ENCODE data around the gene IMPA2.
A peak's percentile ranks its signal among the peaks of the same experiment; 100 is the strongest.

The IMPA2 gene

DNA sequence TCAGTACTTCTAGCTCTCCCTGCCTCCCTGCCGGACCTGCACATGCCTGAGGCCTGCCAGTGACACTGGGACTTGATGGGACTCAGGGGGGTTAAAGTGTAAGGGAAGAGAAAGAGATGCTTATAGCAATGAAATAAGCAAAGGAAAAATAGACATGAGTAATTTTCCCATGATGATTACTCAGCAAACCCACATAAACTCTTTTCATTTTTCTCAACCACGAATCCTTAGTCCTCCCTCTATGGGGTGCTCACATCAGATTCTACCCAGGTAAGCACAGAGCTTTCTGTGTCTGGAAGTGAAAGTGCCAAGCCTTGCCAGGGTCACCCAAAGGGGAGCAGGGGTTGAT is 67.5 kb downstream of the IMPA2 start:
- in situ Hi-C loops (cut with MboI; ENCODE audit: low pct_unique_long_range_greater_than_20kb, low sequenced_read_pairs, unreplicated experiment), result loop anchor here (25.0 kb wide), 2 partner anchors 112 to 312 kb away; no protein-coding TSS in a partner anchor
- TF ChIP-seq, protein P1, sequence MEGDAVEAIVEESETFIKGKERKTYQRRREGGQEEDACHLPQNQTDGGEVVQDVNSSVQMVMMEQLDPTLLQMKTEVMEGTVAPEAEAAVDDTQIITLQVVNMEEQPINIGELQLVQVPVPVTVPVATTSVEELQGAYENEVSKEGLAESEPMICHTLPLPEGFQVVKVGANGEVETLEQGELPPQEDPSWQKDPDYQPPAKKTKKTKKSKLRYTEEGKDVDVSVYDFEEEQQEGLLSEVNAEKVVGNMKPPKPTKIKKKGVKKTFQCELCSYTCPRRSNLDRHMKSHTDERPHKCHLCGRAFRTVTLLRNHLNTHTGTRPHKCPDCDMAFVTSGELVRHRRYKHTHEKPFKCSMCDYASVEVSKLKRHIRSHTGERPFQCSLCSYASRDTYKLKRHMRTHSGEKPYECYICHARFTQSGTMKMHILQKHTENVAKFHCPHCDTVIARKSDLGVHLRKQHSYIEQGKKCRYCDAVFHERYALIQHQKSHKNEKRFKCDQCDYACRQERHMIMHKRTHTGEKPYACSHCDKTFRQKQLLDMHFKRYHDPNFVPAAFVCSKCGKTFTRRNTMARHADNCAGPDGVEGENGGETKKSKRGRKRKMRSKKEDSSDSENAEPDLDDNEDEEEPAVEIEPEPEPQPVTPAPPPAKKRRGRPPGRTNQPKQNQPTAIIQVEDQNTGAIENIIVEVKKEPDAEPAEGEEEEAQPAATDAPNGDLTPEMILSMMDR (IDR thresholded peaks at IDR 0.05; ENCODE audit: extremely low read depth, insufficient read depth, missing control alignments), result no peak
- DNase-seq (ENCODE audit: low spot score), result no peak

DNA sequence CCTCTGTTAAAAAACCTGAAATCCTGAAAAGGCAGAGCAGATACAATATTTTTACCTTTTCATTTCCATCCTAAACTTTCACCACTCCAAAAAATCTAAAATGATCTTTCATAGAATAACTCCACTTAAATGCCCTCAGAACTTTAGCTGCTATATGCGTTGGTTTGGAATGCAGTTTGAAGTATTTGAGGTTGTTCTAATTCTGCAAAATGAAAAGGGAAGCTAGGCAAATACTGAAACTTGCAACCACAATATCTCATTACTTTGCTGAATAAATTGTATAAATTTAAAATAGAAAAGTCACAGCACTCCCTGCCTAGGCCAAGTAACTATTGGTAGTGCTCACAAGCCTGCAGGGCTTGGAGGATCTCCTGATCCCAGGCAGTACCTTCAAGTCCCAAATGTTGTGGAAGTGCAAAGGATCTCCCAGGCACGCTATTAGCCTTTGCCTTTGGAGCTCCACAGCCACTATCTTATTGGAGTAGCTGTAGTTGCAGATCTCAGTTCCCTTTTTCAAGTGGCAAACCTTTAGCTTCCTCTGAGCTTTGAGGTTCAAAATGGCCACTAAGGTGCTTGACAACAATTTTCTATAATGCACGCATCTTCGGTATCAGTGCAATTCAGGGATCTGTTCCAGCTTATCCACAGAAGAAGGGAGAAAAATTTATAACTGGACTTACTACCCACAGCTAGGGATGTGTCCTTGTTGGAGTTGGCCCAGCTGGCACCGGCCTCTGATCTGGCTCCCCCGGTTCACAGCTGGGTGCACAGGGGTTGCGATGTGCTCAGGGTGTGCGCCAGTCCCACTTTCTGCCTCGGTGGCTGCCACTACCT is 68.9 kb downstream of the IMPA2 start:
- TF ChIP-seq, protein P1 (IDR thresholded peaks at IDR 0.05; ENCODE audit: extremely low read depth, insufficient read depth, missing control alignments), result no peak
- in situ Hi-C loops (cut with MboI; ENCODE audit: low pct_unique_long_range_greater_than_20kb, low sequenced_read_pairs, unreplicated experiment), result loop anchor here (25.0 kb wide), 3 partner anchors 113 to 313 kb away; no protein-coding TSS in a partner anchor
- peak; percentile 60 for DNase-seq (ENCODE audit: low spot score)

DNA sequence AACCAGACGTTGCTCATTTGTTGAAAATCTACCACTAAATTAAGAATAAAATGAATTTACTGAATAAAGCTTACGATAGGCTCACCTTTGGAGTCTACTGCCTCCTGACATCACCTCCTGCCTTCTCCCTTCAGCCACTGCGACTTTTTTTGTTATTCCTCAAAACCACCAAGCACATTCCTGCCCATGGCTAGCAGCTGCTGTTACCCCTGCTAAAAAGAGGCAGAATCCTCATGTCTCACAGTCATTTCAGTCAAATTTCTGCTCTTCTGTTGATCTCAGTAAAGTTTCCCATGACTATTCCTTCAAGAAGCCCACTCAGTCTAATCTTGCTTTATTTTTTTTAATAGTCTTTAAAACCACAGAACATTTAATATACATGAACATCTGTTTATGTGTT is 71.6 kb downstream of the IMPA2 start:
- in situ Hi-C loops (cut with MboI; ENCODE audit: low pct_unique_long_range_greater_than_20kb, low sequenced_read_pairs, unreplicated experiment), result loop anchor here (25.0 kb wide), 1 partner anchor 184 kb away; no protein-coding TSS in a partner anchor
- TF ChIP-seq, protein P1 (IDR thresholded peaks at IDR 0.05; ENCODE audit: extremely low read depth, insufficient read depth, missing control alignments), result no peak
- DNase-seq (ENCODE audit: low spot score), result no peak

DNA sequence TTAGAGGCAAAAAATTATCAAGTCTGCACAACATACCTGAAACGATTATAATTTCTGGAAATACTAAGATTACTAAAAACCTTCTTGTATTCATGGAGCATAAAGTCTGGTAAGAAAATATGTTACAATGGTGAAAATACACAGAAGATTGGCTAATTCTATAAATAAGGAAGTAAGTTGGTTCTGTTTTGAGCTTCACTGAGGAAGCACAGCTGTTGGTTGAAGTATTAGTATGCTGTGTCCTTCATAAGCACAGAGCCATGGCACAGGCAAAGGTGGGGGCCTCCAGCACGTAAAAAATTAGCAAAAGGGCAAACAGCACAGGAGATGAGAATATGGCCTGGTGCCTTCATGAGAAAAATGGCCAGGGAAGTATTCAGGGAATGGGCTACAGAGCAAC is 72.0 kb downstream of the IMPA2 start:
- in situ Hi-C loops (cut with MboI; ENCODE audit: low pct_unique_long_range_greater_than_20kb, low sequenced_read_pairs, unreplicated experiment), result loop anchor here (25.0 kb wide), 1 partner anchor 184 kb away; no protein-coding TSS in a partner anchor

DNA sequence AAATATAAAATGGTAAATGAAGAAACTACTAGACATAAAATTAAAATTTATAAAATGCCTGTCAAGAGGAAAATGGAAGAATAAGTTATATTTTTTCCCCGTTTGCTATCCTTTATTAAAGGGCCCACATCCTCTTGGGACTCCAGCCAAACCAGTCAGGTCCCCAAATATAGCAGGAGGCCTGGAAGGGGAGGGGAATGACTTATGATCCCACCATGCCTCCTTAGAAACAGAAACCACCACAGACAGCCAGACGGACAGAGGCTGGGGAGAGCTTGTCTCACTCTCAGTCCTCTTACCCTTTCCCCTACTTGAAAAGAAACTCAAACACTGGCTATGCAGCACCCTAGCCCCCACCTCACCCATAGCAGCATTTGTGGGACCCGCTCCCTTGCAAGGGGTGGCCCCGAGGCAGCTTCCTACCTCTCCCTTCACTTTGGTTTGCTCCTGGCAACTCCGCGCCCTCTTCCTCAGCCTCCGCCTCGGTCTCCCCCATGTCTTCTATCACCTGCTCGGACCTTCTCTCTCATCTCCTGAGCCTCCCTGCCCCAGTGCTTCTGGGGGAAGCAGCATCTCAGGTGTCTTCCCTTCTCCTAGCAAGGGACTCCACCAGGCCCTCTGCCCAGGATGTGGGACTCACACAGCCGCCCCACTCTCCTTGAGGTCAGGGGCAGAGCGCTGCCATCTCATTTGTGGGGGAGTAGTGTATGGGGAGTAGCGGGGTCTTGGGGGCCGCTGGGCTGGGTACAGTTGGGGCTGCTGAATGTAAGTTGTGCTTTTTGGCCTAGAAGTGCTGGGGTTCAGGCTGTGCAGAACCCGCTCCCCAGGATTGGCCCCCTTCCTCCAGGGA is 75.0 kb downstream of the IMPA2 start:
- in situ Hi-C loops (cut with MboI; ENCODE audit: low pct_unique_long_range_greater_than_20kb, low sequenced_read_pairs, unreplicated experiment), result loop anchor here (25.0 kb wide), 1 partner anchor 181 kb away; no protein-coding TSS in a partner anchor
- TF ChIP-seq, protein P1 (IDR thresholded peaks at IDR 0.05; ENCODE audit: extremely low read depth, insufficient read depth, missing control alignments), result no peak
- DNase-seq (ENCODE audit: low spot score), result no peak

More for the DNA sequence above, 72.0 kb downstream of the IMPA2 start:
- TF ChIP-seq, protein P1 (IDR thresholded peaks at IDR 0.05; ENCODE audit: extremely low read depth, insufficient read depth, missing control alignments), result no peak
- DNase-seq (ENCODE audit: low spot score), result peak; percentile 52

DNA sequence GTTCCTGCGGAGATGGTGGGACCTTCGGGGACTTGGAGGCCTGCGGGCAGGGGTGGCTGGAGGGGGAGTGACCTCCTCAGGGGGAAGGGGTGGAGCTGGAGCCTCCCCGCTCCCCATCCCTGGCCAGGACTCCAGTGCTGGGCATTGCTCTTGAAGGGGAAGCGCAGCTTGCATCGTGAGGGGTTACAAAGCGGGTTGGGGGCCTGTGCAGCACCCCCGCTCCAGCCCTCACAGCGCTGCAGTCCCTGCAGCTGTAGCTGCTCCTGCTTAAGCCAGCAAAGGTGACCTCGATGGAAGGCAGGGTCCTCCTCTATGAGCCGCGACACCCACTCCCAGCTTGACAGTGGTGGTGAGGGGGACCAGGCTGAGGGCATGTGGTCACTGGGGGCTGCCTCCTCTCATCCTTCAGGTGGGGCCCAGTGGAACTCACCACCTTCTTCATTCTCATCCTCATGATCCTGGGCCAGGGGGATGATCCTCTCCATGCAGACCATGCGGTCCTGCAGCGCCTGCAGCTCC is 75.6 kb downstream of the IMPA2 start:
- no peak for DNase-seq (ENCODE audit: low spot score)
- in situ Hi-C loops (cut with MboI; ENCODE audit: low pct_unique_long_range_greater_than_20kb, low sequenced_read_pairs, unreplicated experiment), result loop anchor here (25.0 kb wide), 1 partner anchor 180 kb away; no protein-coding TSS in a partner anchor
- TF ChIP-seq, protein P1 (IDR thresholded peaks at IDR 0.05; ENCODE audit: extremely low read depth, insufficient read depth, missing control alignments), result no peak
